Measurements from ENCODE around the gene GMEB2. TPM values are rescaled to one million over a fixed set of nuclear protein-coding genes. Genes with fewer than 3 reads are reported as not detected.

The GMEB2 gene
- total RNA-seq, 1 experiment from 2014 or later: 14.3 TPM

- peak within 1 kb of the TSS; percentile 54 for H3K9ac ChIP-seq (ENCODE audit: extremely low read depth, insufficient read length, low read length)
- no peaks in the 10 kb centered on the region for H3K79me2 ChIP-seq (ENCODE audit: insufficient read depth, low read length)
- no peak within 1 kb of the TSS for H3K27ac ChIP-seq (ENCODE audit: insufficient read length, low read depth, low read length)
- H4K91ac ChIP-seq (ENCODE audit: insufficient read length, low read depth, low read length): no peak within 1 kb of the TSS
- H4K8ac ChIP-seq (replicated peaks; ENCODE audit: insufficient read length, low read depth, low read length): no peak within 1 kb of the TSS
- DNase-seq: peak; percentile 91
- WGBS (ENCODE audit: extremely low coverage, insufficient read length, low lambda C conversion rate): no CpG with 5 or more reads among the region's 73 CpGs
- peaks cover 7 to 31% (median 28%) of the 10 kb centered on the region in 3 experiments; a peak in 6 of 7 replicates for H3K36me3 Mint-ChIP-seq (ENCODE audit: insufficient read depth in 1 of 3, low read depth in 3 of 3)
- H3K4me3 Mint-ChIP-seq: peak within 1 kb of the TSS; percentile 95 to 97
- H3K23ac ChIP-seq (ENCODE audit: insufficient read length, low read depth, low read length): no peak within 1 kb of the TSS
- no peaks in the 10 kb centered on the region for H3K9me3 ChIP-seq (ENCODE audit: control insufficient read depth, low read depth, low read length)
- no peaks in the 10 kb centered on the region; the same call in 1 of the 2 replicates for H3K27me3 ChIP-seq (ENCODE audit: insufficient read depth, low read length)
- no peak within 1 kb of the TSS for H2BK20ac ChIP-seq (ENCODE audit: low read depth, low read length, poor library complexity, severe bottlenecking)
- no peak within 1 kb of the TSS; the same call in 1 of the 2 replicates for H3K14ac ChIP-seq (ENCODE audit: insufficient read depth, low read length)
- peaks cover 19 to 28% of the 10 kb centered on the region in 2 experiments for H3K4me1 Mint-ChIP-seq
- no peak within 1 kb of the TSS for H2BK15ac ChIP-seq (ENCODE audit: low read depth, low read length)
- H4K20me1 ChIP-seq (ENCODE audit: control insufficient read depth, insufficient read depth, insufficient read length): no peaks in the 10 kb centered on the region
- H2BK5ac ChIP-seq (ENCODE audit: insufficient read length, low read length): no peak within 1 kb of the TSS
- H3K23me2 ChIP-seq (ENCODE audit: insufficient read length, low read depth, low read length, poor library complexity, severe bottlenecking): peaks cover 11% of the 10 kb centered on the region
- H3K9me3 Mint-ChIP-seq: no peaks in the 10 kb centered on the region
- peak within 1 kb of the TSS; percentile 80 for H3K4me2 ChIP-seq (ENCODE audit: insufficient read depth, insufficient read length, low read length)
- no peak within 1 kb of the TSS for H3K56ac ChIP-seq (ENCODE audit: insufficient read length, low read depth, low read length)
- H2AK5ac ChIP-seq (ENCODE audit: insufficient read length, low read length): no peak within 1 kb of the TSS
- H4K5ac ChIP-seq (ENCODE audit: insufficient read length, low read depth, low read length): no peak within 1 kb of the TSS
- H3K27ac Mint-ChIP-seq: peak within 1 kb of the TSS; percentile 95 to 98 (median 96)
- H2AFZ ChIP-seq (ENCODE audit: low read length): no peak within 1 kb of the TSS
- no peaks in the 10 kb centered on the region for H3K27me3 Mint-ChIP-seq (ENCODE audit: low read depth)
- H2BK12ac ChIP-seq (ENCODE audit: insufficient read length, low read depth, low read length): peak within 1 kb of the TSS; percentile 30
- TF ChIP-seq CTCF (conservative IDR thresholded peaks at IDR 0.05): no peak
- H3K18ac ChIP-seq (ENCODE audit: insufficient read length, low read depth, low read length): no peak within 1 kb of the TSS
- H3K4me1 ChIP-seq (ENCODE audit: insufficient read depth, low read length): no peaks in the 10 kb centered on the region; the same call in 1 of the 2 replicates
- H2BK120ac ChIP-seq (ENCODE audit: low read depth, low read length, poor library complexity, severe bottlenecking): no peak within 1 kb of the TSS
- H3K79me1 ChIP-seq (ENCODE audit: insufficient read depth, low read depth, low read length, poor library complexity, severe bottlenecking): no peaks in the 10 kb centered on the region
- H3K4ac ChIP-seq (ENCODE audit: low read depth, low read length): no peak within 1 kb of the TSS
- H3T11ph ChIP-seq (ENCODE audit: low read length): no peak within 1 kb of the TSS
These were observed 31.2 kb upstream of the GMEB2 start, which contains the start of gene RTEL1 for GRCh38 chr20:63657937-63658748. Gene RTEL1, plus strand, starts transcription at chr20:63658312. Its CDS starts 1,091 bp downstream, at chr20:63659403.
